MM.1S (cell line): Measurements from ENCODE around the gene ORC2.
A peak's percentile ranks its signal among the peaks of the same experiment; 100 is the strongest.
"Not testable (repeated sequence)": the region's sequence is repeated elsewhere in the genome, so short reads cannot be mapped to it uniquely, and the experiment has no call there.

Source experiments
- DNase-seq: peaks from one replicate; pipeline ENCODE4 v3.0.0-alpha.2; 2015
- H2AFZ ChIP-seq: fragments of 300-600 bp; sonication (generic); 2 replicates; pipeline ENCODE4 v1.6.0; 2016; ENCODE audit warnings: antibody characterized with exemption, low read length
- H3F3A ChIP-seq: fragments of 300-600 bp; sonication (generic); 2 replicates; pipeline ENCODE4 v1.6.1; 2016; ENCODE audit warnings: mild to moderate bottlenecking, antibody characterized with exemption, low read length, moderate library complexity, mixed read lengths; ENCODE audit not compliant: insufficient read depth
- H3K27ac ChIP-seq: fragments of 300-600 bp; sonication (generic); 2 replicates; pipeline ENCODE4 v1.5.1; 2016; ENCODE audit warnings: mild to moderate bottlenecking, low read length
- H3K27me3 ChIP-seq: fragments of 300-600 bp; sonication (generic); replicated peaks from 2 replicates; pipeline ENCODE4 v1.6.0; 2016; ENCODE audit warnings: low read length; ENCODE audit not compliant: insufficient read depth
- H3K36me3 ChIP-seq: fragments of 300-600 bp; sonication (generic); replicated peaks from 2 replicates; pipeline ENCODE4 v1.6.1; 2016; ENCODE audit warnings: mild to moderate bottlenecking, low read length, mixed read lengths; ENCODE audit not compliant: insufficient read depth
- H3K4me1 ChIP-seq: fragments of 300-600 bp; sonication (generic); 2 replicates; pipeline ENCODE4 v1.6.1; 2016; ENCODE audit warnings: low read length, mixed read lengths
- H3K4me2 ChIP-seq: fragments of 300-600 bp; sonication (generic); 2 replicates; pipeline ENCODE4 v1.6.0; 2016; ENCODE audit warnings: low read depth, low read length
- H3K4me3 ChIP-seq: fragments of 300-600 bp; sonication (generic); 2 replicates; pipeline ENCODE4 v1.5.1; 2016; ENCODE audit warnings: low read length, mixed read lengths
- H3K79me2 ChIP-seq: fragments of 300-600 bp; sonication (generic); 2 replicates; pipeline ENCODE4 v1.6.1; 2016; ENCODE audit warnings: mixed run types, low read length, mixed read lengths
- H3K9ac ChIP-seq: fragments of 300-600 bp; sonication (generic); 2 replicates; pipeline ENCODE4 v1.6.1; 2016; ENCODE audit warnings: low read length, mixed read lengths
- H3K9me2 ChIP-seq: fragments of 300-600 bp; sonication (generic); replicated peaks from 2 replicates; pipeline ENCODE4 v1.6.1; 2016; ENCODE audit warnings: mild to moderate bottlenecking, low read length, mixed read lengths; ENCODE audit not compliant: insufficient read depth
- H3K9me3 ChIP-seq: fragments of 300-600 bp; sonication (generic); replicated peaks from 2 replicates; pipeline ENCODE4 v1.6.1; 2016; ENCODE audit warnings: mild to moderate bottlenecking, low read length, mixed read lengths; ENCODE audit not compliant: insufficient read depth
- H4K20me1 ChIP-seq: fragments of 300-600 bp; sonication (generic); 2 replicates; pipeline ENCODE4 v1.6.1; 2016; ENCODE audit warnings: mild to moderate bottlenecking, low read length, moderate library complexity, mixed read lengths; ENCODE audit not compliant: insufficient read depth
- CTCF ChIP-seq: fragments of 300-600 bp; sonication (generic); IDR thresholded peaks from 2 replicates; pipeline ENCODE4 v1.5.1; 2016; ENCODE audit warnings: antibody characterized with exemption, low read length, mixed read lengths
- EZH2 ChIP-seq: fragments of 300-600 bp; sonication (generic); optimal IDR thresholded peaks from 2 replicates; pipeline ENCODE3; 2017; ENCODE audit warnings: low read depth, mild to moderate bottlenecking, antibody characterized with exemption, low read length, mixed read lengths
- EZH2phosphoT487 ChIP-seq: fragments of 300-600 bp; sonication (generic); IDR thresholded peaks from 2 replicates; pipeline ENCODE4 v1.6.1; 2018; ENCODE audit warnings: antibody characterized with exemption, low read length

ORC2 gene

GRCh38 chr2:200966770-200967169, 3.3 kb upstream of the ORC2 start:
- no peaks in the 10 kb centered on the region for H3K27me3 ChIP-seq
- no peak for DNase-seq
- no peak overlapping the region for H3K4me3 ChIP-seq
- H2AFZ ChIP-seq = no peak overlapping the region
- no peak overlapping the region for H3K4me2 ChIP-seq
- no peak for TF ChIP-seq CTCF
- TF ChIP-seq EZH2 = no peak
- no peak for TF ChIP-seq EZH2phosphoT487
- H3K27ac ChIP-seq = no peak overlapping the region
- no peaks in the 10 kb centered on the region for H3K9me3 ChIP-seq
- no peak overlapping the region for H3K9ac ChIP-seq
- 0 out of 2 replicates have a peak, but pooled peaks cover 2% of the 10 kb centered on the region for H3K9me2 ChIP-seq
- peaks cover 47% of the 10 kb centered on the region for H3K79me2 ChIP-seq
- peaks cover 14% of the 10 kb centered on the region; the same call in 1 of the 2 replicates for H3K4me1 ChIP-seq
- H4K20me1 ChIP-seq = no peaks in the 10 kb centered on the region
- no peaks in the 10 kb centered on the region for H3K36me3 ChIP-seq
- H3F3A ChIP-seq = peaks cover 20% of the 10 kb centered on the region

- no peaks in the 10 kb centered on the region for H4K20me1 ChIP-seq
- H3F3A ChIP-seq = peaks cover 29% of the 10 kb centered on the region
- no peak for TF ChIP-seq EZH2
- no peak for TF ChIP-seq CTCF
- no peak for TF ChIP-seq EZH2phosphoT487
- H3K4me2 ChIP-seq = peak overlapping the region; percentile 64
- H3K27me3 ChIP-seq = no peaks in the 10 kb centered on the region
- no peaks in the 10 kb centered on the region for H3K9me3 ChIP-seq
- no peak overlapping the region for H3K27ac ChIP-seq
- DNase-seq = no peak
- H2AFZ ChIP-seq = 0 out of 2 replicates have a peak overlapping the region, but pooled peaks have one; percentile 4
- H3K79me2 ChIP-seq = peaks cover 67% of the 10 kb centered on the region
- no peaks in the 10 kb centered on the region for H3K36me3 ChIP-seq
- H3K4me3 ChIP-seq = peak overlapping the region; percentile 84
- H3K9ac ChIP-seq = peak overlapping the region; percentile 78; the same call in 1 of the 2 replicates
- peaks cover 34% of the 10 kb centered on the region for H3K4me1 ChIP-seq
- 0 out of 2 replicates have a peak, but pooled peaks cover 2% of the 10 kb centered on the region for H3K9me2 ChIP-seq
Observed at GRCh38 chr2:200964498-200964897, 1.0 kb upstream of the ORC2 start.

- not testable (repeated sequence) for H4K20me1 ChIP-seq, DNase-seq, H3K27me3 ChIP-seq, H3K9me3 ChIP-seq, H3K9me2 ChIP-seq, H3K36me3 ChIP-seq
- H2AFZ ChIP-seq = peak overlapping the region; percentile 85
- H3K79me2 ChIP-seq = peaks cover 67% of the 10 kb centered on the region
- peak overlapping the region; percentile 78 for H3K9ac ChIP-seq
- peak overlapping the region; percentile 64; the same call in 1 of the 2 replicates for H3K4me2 ChIP-seq
- H3F3A ChIP-seq = peaks cover 35% of the 10 kb centered on the region
- peak overlapping the region; percentile 76; the same call in 1 of the 2 replicates for H3K27ac ChIP-seq
- H3K4me3 ChIP-seq = peak overlapping the region; percentile 84
- peaks cover 40% of the 10 kb centered on the region for H3K4me1 ChIP-seq
Observed at GRCh38 chr2:200963918-200964252, 425 bp upstream of the ORC2 start.

GRCh38 chr2:200962811-200963123, 693 bp downstream of the ORC2 start:
- no peak for DNase-seq
- peaks cover 73% of the 10 kb centered on the region for H3K79me2 ChIP-seq
- TF ChIP-seq EZH2phosphoT487 (no peak), CTCF (no peak), EZH2 (no peak)

More at GRCh38 chr2:200962811-200963123, 693 bp downstream of the ORC2 start:
- Histone ChIP-seq H3K4me1 (peaks cover 46% of the 10 kb centered on the region), H2AFZ (peak overlapping the region; percentile 85), H3K9ac (peak overlapping the region; percentile 78), H3K4me2 (peak overlapping the region; percentile 83), H3K4me3 (peak overlapping the region; percentile 84), H3F3A (peaks cover 39% of the 10 kb centered on the region), H3K9me2 (0 out of 2 replicates have a peak, but pooled peaks cover 2% of the 10 kb centered on the region), H3K27ac (peak overlapping the region; percentile 76), H3K9me3 (no peaks in the 10 kb centered on the region), H3K36me3 (no peaks in the 10 kb centered on the region), H4K20me1 (no peaks in the 10 kb centered on the region), H3K27me3 (no peaks in the 10 kb centered on the region)
